HG03432 (cell line): ENCODE results near the gene SFTPB.
"Not testable (repeated sequence)": the region's sequence is repeated elsewhere in the genome, so short reads cannot be mapped to it uniquely, and the experiment has no call there.

Experiments used
- ATAC-seq: cut with Tn5 transposase; IDR thresholded peaks from one replicate; pipeline ENCODE4 v1.9.1; 2021; ENCODE audit warnings: mild to moderate bottlenecking, moderate library complexity; ENCODE audit not compliant: unreplicated experiment

SFTPB gene

DNA sequence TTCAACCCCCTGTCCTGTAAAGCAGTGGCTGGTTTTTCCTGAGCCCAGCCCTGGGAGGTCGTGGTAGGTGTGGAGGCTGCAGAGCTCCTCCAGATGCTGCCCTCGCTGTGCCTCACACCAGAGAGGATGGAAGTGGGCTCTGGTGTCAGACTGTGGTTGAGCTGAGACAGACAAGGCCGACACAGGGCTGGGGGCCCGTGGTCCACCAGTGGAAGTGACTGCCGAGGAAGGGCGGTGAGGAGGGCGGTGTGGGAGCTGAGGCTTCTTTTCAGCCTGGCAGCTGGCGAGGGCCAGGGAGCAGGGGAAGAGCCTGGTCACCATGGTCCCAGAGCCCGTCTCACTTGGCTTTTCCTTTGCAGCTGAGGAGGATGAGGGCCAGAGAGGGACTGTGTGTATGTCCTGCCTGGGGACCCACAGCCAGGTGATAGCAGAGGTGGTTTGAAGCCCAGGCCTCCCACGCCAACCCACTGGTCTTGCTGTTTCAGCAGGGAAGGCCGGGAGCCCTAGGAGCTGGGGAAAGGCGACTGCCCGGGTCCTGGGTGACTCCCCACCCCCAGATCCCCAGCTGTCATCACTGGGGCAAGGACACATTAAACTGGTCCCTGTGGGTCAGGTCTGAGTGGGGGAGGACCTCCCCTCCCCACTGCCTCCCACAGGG lies 8.5 kb downstream of the SFTPB start:
- ATAC-seq: no peak

DNA sequence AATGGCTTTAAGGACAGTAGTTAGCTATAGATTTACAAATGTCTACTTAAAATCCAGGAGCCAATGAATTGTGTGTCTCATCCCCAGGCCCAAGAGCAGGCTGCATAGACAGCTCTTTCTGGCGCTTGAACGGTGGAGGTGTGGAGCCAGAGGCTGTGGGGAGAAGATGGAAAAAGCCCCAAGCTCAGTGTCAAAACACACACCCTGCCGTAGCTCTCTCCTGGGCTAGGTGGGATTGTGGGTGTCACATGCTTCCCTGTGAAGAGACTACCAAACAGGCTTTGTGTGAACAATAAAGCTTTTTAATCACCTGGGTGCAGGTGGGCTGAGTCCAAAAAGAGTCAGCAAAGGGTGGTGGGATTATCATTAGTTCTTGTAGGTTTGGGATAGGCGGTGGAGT lies 10.6 kb downstream of the SFTPB start:
- ATAC-seq: not testable (repeated sequence)

DNA sequence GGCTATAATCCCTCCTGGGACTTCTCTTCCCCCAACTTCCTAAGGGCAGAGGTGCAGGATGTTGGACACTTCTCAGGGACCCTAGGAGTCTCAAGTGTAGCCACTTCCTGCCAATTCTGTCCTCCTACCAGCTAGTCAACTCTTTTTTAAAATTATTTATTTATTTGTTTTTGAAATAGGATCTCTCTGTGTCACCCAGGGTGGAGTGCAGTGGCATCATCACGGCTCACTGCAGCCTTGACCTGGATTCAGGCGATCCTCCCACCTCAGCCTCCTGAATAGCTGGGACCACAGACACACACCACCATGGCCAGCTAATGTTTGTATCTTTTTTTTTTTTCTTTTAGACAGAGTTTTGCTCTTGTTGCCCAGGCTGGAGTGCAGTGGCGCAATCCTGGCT lies 11.5 kb downstream of the SFTPB start:
- ATAC-seq: no peak

DNA sequence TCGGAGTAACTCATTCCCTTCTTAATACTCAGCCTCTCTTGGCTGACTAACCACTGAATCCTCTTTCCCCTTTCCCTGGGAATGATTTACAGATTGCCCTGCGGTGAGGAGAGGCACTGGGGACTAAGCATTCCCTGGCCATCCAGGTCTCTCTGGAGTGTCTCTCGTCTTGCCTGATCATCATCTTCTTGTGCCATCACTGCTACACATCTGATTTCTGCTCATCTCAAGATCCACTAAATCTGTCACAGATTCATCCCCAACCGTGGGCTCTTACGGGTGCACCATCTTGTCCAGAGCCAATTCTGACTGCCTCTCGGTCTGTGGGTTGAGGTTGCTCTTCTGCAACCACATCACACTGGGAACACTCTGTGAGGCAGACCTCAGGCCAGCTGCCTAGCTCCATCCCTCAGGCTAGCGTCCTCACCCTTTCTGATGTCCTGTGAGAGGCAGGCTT lies 12.0 kb downstream of the SFTPB start:
- ATAC-seq: no peak

DNA sequence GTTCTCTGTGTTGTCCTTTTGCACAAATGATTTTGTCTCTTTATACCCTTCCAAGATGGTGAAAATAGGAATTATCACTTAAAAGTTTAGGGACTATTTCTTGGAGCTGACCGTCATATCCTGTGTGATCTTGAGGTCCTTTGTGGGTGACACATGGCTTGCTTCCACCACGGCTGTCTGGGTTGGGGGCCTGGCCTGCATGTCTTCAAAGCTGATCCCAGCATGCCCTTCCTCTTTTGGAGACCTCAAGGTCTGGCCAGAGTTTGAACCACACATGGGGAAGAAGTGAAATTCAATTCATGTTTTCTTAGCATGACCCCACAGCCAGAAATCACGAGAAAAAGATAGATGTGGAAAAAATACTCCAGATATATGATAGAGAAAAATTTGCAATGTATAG lies 14.0 kb downstream of the SFTPB start:
- ATAC-seq: no peak

DNA sequence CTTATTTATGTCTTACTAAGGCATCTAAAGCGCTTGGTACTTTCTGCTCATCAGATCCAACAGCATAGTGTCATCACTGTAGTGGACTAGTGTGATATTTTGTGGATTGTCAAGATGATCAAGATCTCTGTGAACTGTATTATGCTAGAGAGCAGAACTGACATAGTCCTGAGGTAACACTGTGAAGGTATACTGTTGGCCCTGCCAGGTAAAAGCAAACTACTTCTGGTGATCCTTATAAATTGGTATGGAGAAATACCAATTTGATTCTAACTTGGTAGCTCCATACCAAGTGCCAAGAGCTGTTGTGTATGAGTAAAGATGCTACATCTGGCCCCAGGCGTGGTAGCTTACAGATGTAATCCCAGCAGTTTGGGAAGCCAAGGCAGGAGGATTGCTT lies 15.9 kb downstream of the SFTPB start:
- no peak for ATAC-seq

DNA sequence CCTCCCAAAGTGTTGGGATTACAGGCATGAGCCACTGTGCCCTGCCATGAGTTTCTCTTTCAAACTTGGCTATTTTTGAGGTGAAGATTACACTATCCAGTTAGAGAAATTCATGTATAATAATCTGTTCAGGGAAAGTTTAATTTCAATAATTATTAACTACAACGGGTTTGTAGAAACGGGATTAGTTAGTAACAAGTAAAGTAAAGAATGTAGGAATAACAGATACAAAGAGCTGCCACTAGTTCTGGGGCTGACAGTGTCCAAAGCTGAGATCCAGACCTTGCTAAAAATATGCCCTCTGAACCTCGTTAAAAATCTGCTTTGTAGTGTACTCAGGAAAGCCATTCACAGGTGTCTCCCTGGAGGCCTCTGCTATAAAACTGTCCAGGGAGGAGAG lies 16.9 kb downstream of the SFTPB start:
- ATAC-seq: no peak

DNA sequence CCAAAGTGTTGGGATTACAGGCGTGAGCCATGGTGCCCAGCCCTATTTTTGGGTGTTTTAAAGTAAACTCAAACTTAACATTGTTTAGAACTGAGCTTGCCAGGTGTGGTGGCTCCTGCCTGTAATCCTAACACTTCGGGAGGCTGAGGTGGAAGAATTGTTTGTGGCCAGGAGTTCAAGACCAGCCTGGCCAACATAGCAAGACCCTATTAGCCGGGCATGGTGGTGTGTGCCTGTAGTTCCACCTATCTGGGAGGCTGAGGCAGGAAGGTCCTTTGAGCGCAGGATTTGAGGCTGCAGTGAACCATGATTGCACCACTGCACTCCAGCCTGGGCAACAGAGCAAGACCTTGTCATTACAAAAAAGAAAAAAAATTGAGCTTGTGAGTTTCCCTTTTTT lies 17.5 kb downstream of the SFTPB start:
- no peak for ATAC-seq

DNA sequence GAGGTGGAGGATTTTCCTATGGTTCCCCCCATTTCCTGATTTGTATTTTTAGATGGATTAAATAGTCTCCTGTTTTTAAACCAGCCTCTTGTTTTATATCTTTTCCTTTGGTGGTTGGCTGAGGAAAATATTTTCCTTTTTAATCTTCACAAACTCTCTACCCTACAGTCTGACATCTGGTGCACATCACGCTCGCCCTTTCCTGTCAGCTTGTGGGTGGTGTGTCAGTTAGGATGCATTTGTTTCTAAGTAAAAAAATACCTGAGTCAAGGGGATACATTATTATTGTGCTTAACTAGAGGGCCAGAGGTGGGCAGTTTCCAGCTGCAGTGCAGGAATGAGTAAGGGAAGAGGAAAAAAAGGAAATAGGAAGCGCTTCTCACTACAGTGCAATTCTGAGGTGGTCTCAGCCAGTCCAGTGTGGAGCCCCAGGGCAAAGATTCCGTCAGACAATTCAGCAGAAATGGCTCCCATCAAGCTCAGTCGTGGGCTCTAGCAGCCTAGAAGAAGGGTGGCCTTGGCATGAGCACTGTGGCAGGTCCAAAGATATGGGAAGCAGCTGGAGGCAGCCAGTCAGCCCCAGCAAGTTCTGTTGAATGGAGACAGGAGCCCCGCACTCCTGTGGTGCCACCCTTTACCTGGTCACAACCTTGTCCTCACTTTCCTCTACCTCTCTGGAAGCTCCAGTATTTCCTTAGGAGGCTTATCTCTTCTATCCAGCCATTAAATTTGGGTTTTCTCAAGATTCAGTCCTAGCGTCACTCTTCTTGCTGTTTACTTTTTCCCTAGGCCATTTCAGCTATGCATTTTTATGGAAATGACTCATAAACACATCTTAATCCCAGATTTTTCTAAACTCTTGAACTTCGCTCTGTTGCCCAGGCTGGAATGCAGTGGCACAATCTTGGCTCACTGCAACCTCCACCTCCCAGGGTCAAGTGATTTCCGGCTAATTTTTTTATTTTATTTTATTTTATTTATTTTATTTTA lies 18.5 kb downstream of the SFTPB start:
- ATAC-seq: no peak

DNA sequence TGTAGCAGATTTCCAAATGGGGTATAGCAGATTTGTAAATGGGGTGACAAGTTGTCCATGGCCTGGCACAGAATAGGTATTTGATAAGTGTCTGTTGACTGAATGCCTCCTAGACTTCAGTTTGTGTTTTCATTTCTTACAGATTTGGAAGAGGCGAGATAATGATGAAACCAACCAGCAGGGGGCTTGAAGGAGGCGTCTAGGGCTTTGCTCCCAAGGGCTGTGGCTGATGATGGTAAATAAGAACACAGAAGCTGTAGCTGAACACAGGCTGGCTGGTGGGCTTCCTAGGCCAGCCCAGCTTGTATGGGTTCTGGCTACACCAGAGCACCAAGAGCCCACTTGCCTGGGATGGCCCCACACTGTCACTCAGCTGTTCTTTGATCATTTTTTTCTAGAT lies 19.4 kb downstream of the SFTPB start:
- ATAC-seq: no peak

DNA sequence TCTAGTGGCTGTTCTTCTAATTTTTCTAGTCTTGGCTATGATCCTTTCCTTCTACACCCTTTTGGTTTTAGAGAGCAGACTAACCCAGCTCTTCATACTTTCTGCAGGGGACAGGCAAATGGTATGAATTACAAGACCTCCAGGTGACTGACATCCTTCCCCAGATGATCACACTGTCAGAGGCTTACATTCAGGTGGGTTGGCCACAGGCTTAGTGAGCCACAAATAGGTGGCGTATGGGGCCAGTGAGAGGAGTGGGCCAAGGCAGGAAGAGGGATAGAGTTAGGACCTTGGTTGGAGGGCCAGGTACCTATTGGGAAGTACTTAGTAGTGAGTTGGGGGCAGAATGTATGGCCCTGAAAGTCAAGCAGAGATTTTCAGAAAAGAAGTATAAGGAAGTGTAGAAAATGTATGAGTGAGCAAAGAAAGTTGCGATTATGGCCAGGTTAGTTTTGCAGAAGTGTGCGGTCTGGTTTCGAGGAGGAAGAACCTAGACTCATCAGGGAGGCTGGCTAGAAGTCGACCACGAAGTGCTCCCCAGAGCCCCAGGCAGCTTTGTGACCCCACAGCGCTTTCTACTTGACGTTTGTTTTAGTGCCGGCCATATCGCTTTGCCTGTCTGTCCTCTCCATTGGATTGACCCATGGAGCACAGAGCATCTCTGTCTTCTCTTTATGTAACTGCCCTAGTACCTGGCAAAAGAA lies 20.0 kb downstream of the SFTPB start:
- peak; percentile 85 for ATAC-seq

DNA sequence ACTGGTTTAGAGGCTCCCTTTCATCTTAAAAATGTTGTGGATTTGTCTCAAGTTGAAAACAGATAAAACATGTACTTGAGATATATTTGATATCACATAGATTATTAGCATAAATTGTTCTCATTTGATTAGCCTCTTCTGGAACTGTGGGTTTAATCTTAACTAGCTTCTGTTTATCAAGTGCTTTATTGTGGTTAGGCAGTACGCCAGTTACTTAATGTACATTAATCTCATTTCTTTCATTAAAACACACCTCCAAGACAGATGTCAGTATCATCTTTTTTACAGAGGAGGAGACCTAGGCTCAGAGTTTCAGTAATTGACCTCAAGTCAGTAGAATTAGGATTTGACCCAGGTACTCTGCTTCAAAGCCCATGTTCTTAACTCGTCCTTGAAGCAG lies 21.8 kb downstream of the SFTPB start:
- ATAC-seq: no peak

DNA sequence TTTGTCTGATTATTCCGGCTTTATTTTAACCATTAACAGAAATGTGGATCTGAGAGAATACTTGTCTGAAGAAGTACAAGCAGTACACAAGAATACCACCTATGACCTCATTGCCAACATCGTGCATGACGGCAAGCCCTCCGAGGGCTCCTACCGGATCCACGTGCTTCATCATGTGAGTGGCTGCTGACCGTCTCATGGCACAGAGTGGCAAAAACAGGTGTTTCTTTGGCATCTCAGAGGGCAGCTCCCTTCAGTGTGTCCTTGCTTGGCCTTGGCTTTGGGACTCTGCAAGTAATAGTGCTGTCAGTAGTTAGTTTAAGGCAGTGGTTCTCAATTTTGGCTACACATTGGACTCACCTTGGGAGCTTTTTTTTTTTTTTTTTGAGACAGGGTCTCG lies 23.1 kb downstream of the SFTPB start:
- no peak for ATAC-seq

DNA sequence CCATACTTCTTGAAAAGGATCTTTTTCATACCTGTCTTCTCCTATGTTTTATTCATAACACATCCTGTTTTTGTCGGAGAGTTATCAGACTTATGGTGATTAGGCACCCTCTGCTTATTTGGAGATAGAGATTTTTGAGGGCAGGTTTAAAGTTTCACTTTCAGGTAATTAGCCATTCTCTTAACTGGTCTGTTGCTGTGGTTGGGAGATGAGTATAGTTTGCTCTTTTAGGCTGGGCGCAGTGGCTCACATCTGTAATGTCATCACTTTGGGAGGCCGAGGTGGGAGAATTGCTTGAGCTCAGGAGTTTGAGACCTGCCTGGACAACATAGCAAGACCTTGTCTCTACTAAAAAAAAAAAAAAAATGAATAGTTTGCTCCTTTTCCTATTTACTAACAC lies 25.3 kb downstream of the SFTPB start:
- ATAC-seq: peak; percentile 63

DNA sequence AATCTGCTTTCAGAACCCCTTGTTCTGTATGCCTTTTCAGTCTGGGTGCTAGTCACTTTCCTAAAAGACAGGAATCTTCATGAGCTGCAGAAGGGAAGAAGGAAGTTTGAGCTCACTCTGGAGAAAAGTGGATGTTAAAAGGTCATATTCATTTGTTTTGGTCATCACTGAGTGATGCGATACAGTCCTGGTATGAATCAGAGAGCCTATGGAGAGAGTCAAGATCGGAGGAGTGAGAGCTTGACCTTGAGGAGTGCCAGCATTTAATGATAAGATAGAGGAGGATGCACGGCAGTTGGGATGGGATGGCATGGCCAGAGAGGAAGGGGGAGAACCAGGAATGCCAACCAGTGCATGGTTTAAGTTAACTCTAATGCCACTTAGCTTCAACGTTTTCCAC lies 32.4 kb downstream of the SFTPB start:
- no peak for ATAC-seq

DNA sequence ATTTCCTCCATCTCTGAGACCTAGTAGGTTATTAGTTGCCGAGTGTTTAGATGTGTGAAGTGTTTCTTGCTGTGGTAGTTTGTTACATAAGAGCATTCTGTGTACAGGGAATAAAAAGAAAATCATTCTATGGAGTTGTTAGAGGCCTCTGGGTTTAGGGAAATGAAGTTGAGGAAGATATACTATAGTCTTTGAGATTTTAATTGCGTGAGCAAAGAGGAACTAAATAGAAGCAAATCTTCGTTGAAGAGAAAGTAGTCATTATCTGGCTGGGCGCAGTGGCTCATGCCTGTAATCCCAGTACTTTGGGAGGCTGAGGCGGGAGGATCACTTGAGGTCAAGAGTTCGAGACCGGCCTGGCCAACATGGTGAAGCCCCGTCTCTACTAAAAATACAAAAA lies 33.0 kb downstream of the SFTPB start:
- ATAC-seq: no peak

DNA sequence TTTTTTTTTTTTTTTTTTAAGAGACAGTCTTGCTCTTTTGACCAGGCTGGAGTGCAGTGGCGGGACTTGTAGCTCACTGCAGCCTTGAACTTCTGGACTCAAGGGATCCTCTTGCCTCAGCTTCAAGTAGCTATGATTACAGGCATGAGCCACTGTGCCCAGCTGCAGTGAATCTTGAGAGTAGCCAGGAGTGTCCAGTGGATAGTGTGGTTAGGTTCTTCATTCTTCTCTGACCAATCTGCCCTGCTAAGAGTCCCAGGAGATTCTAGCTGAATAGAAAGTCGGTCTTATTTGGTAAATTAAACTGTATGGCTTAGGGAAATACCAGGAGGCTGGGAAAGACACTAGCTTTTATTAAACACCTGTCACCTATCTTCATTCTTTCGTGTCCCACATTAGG lies 36.7 kb downstream of the SFTPB start:
- ATAC-seq: no peak

DNA sequence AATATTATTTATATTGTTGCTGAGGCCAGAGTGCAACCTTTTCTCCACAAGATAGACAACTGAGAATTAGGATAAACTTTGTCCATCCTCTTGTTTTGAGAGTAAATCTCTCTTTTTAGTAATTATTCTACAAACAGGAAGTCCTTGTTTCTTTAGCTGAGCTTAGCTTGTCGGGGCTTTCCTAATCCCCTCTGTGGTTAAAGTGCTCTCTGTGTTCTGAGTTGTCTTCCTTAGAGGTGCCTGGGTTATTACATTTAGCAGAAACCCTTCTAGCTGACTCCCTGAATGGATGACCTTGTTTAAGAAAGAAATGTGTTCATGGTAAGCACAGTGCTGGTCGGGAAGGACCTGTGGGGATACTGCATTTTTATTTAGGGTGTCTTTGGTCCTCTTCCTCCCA lies 39.3 kb downstream of the SFTPB start:
- peak; percentile 76 for ATAC-seq

DNA sequence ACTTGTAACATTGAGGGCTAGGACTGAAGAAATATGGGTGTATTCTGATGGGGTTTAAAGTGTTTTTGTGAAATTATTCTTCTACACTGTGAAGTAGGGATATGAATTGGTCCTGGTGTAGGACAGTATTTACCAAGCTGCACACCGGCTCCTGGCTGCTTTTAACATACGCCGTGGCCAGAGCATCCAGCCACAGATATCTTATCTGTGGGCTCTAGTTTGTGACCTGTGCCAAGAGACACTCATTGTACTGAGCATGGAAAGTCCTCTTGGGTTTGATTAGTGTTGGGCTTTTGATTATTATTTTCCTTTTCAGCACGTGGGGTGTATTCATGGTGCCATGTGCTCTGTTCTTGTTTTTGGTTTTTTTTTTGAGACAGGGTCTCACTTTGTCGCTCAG lies 44.0 kb downstream of the SFTPB start:
- ATAC-seq: no peak

DNA sequence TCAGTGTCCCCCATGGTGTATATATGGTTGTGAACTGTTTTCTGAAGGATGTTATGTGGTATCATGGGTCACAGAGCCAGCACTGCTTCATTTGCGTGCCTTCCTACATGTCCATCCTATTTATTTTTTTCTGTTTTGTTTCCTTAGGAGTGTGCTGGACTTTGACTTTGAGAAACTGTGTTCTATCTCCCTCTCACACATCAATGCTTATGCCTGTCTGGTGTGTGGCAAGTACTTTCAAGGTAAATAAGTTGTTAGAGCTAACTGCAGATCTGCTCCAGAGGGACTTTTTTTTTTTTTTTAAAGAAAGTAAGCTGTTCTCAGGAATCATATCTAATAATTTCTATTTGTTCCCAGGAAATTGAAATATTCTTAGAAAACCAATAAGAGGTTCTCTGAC lies 46.7 kb downstream of the SFTPB start:
- ATAC-seq: no peak

DNA sequence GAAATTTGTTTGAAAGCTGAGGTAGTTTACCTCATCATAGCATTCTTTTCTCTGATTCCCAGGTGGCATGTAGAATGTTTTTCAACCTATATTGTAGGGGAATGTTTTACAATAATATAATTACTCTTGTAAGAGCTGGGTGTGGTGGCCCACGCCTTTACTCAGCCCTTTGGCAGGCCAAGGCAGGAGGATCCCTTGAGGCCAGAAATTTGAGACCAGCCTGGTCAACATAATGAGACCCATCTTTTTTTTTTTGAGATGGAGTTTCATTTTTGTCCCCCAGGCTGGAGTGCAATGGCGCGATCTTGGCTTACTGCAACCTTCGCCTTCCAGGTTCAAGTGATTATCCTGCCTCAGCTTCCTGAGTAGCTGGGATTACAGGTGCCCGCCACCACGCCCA lies 48.4 kb downstream of the SFTPB start:
- no peak for ATAC-seq

DNA sequence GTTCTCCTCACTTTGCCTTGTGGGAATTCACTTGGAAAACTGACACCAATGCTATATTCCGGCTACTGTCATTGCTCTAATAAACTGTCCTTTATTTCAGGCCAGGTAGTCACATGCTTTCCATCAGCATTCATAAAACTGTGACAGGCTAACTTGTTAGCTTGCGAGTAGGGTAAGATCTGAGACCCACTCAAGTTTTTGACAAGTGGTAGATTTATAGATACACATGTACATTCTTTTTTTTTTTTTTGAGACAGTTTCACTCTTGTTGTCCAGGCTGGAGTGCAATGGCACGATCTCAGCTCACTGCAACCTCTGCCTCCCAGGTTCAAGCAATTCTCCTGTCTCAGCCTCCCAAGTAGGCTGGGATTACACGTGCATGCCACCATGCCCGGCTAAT lies 50.3 kb downstream of the SFTPB start:
- not testable (repeated sequence) for ATAC-seq
